SK-N-MC (cell line): ENCODE results near the gene CAPN13.

Experiments used
- EZH2 ChIP-seq: fragments of 200-600 bp; sonication (generic); IDR thresholded peaks from one replicate; pipeline ENCODE4 v1.6.1; 2017; ENCODE audit warnings: antibody characterized with exemption
- FOXP2 ChIP-seq: optimal IDR thresholded peaks from 2 replicates; pipeline ENCODE3; 2011; ENCODE audit warnings: mild to moderate bottlenecking, moderate library complexity; ENCODE audit not compliant: insufficient read depth; ENCODE audit errors: extremely low read length, control extremely low read depth
- POLR2AphosphoS5 ChIP-seq: IDR thresholded peaks from 2 replicates; pipeline ENCODE4 v1.6.1; 2012; ENCODE audit warnings: mild to moderate bottlenecking, low read depth, low read length, borderline replicate concordance

DNA sequence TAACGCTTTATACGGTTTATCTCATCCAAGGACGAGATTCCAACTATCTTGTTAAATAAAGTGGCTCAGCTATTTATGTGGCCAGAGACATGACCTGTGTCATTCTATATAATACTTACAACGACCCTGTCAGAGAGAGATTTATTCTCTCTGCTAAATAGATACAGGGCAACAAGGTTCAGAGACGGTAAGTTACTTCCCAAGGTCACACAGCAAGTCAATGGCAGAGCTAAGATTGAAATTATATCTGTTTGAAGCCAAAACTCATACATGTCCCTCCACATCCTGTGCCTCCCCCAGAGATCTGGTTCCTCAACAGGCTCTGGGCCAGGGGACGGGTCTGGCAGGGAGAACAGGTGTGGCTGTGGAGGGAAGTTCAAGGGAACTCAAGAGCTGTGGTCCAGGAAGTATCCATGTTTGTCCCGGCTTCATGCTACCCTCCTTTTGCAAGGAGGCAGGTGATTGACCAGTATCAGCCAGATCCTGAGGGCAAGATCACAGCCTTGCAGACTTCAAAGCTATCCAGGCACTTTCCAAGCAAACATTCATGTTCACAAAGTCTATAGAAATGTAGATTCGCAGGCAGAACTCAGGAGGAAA lies 99.8 kb downstream of the CAPN13 start:
- TF ChIP-seq EZH2 (no peak), POLR2AphosphoS5 (no peak), FOXP2 (no peak)
